Transverse colon (tissue), 4 donors: ENCODE measurements around the gene ALDH4A1.

Experiments
- CTCF ChIP-seq, 5 experiments: fragments of 200-600 bp in 3 of 5; fragments of 450-650 bp in 2 of 5; sonication (generic) in 3 of 5; IDR thresholded peaks; 1 replicate in 2 of 5; 2 replicates in 3 of 5; pipeline ENCODE4 v1.5.1; 2016 to 2017; ENCODE audit warnings: antibody characterized with exemption in 5 of 5, inconsistent platforms in 3 of 5, mild to moderate bottlenecking in 2 of 5, moderate library complexity in 1 of 5
- EP300 ChIP-seq: sonication (generic); formaldehyde crosslinking; IDR thresholded peaks from one replicate; pipeline ENCODE4 v1.6.1; 2017; ENCODE audit warnings: antibody characterized with exemption, low read depth
- POLR2AphosphoS5 ChIP-seq, 3 donors: sonication (generic); formaldehyde crosslinking; IDR thresholded peaks; one replicate each; pipeline ENCODE4 v1.6.1; 2016; ENCODE audit warnings: antibody characterized with exemption in 3 of 3

- TF ChIP-seq CTCF (IDR thresholded peaks at IDR 0.05), result no peak
- no peak for TF ChIP-seq EP300
- no peak for TF ChIP-seq POLR2AphosphoS5 (IDR thresholded peaks at IDR 0.05)
Observed at GRCh38 chr1:18928985-18929384, 26.6 kb upstream of the ALDH4A1 start.
